Measurements from ENCODE around the gene GRK5. TPM values are rescaled to one million over a fixed set of nuclear protein-coding genes. Genes with fewer than 3 reads are reported as not detected.

GRK5 gene
- total and polyA plus RNA-seq, 9 of the 15 experiments (the other 6 are each of a cell fraction or from before 2014, with no cell fraction given) = 0.46 to 0.83 (median 0.67) TPM; not detected in 2

DNA sequence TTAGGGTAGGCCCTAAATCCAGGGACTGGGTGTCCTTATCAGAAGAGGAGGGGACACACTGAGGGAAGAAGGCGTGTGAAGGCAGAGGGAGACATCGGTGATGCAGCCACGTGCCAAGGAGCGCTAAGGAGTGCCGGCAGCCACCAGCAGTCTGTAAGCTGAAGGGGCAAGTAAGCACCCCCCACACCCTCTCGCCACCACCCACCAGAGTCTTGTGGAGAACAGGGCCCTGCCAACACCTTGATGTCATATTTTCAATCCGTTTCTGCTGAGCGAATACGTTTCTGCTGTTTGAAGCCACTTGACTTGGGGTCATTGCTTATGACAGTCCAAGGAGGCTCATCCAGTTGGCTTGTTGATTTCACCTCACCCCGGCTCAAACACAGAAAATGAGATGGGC lies 297.3 kb downstream of the GRK5 start (continued):
- TF ChIP-seq, protein P1, sequence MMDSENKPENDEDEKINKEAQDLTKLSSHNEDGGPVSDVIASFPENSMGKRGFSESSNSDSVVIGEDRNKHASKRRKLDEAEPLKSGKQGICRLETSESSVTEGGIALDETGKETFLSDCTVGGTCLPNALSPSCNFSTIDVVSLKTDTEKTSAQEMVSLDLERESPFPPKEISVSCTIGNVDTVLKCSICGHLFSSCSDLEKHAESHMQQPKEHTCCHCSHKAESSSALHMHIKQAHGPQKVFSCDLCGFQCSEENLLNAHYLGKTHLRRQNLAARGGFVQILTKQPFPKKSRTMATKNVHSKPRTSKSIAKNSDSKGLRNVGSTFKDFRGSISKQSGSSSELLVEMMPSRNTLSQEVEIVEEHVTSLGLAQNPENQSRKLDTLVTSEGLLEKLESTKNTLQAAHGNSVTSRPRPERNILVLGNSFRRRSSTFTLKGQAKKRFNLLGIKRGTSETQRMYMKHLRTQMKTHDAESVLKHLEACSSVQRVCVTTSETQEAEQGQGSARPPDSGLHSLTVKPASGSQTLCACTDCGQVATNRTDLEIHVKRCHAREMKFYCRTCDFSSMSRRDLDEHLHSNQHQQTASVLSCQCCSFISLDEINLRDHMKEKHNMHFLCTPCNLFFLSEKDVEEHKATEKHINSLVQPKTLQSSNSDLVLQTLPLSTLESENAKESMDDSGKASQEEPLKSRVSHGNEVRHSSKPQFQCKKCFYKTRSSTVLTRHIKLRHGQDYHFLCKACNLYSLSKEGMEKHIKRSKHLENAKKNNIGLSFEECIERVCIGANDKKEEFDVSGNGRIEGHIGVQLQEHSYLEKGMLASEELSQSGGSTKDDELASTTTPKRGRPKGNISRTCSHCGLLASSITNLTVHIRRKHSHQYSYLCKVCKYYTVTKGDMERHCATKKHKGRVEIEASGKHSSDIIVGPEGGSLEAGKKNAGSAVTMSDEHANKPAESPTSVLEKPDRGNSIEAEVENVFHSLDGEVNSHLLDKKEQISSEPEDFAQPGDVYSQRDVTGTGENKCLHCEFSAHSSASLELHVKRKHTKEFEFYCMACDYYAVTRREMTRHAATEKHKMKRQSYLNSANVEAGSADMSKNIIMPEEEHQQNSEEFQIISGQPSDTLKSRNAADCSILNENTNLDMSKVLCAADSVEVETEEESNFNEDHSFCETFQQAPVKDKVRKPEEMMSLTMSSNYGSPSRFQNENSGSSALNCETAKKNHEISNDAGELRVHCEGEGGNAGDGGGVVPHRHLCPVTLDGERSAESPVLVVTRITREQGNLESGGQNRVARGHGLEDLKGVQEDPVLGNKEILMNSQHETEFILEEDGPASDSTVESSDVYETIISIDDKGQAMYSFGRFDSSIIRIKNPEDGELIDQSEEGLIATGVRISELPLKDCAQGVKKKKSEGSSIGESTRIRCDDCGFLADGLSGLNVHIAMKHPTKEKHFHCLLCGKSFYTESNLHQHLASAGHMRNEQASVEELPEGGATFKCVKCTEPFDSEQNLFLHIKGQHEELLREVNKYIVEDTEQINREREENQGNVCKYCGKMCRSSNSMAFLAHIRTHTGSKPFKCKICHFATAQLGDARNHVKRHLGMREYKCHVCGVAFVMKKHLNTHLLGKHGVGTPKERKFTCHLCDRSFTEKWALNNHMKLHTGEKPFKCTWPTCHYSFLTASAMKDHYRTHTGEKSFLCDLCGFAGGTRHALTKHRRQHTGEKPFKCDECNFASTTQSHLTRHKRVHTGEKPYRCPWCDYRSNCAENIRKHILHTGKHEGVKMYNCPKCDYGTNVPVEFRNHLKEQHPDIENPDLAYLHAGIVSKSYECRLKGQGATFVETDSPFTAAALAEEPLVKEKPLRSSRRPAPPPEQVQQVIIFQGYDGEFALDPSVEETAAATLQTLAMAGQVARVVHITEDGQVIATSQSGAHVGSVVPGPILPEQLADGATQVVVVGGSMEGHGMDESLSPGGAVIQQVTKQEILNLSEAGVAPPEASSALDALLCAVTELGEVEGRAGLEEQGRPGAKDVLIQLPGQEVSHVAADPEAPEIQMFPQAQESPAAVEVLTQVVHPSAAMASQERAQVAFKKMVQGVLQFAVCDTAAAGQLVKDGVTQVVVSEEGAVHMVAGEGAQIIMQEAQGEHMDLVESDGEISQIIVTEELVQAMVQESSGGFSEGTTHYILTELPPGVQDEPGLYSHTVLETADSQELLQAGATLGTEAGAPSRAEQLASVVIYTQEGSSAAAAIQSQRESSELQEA (IDR thresholded peaks at IDR 0.05; ENCODE audit: low read depth) = no peak
- TF ChIP-seq BRCA1 (IDR thresholded peaks at IDR 0.05) (no peak), BRCA1 (CRISPR knock-in tag; IDR thresholded peaks at IDR 0.05) (no peak), ZNF717 (CRISPR knock-in tag; IDR thresholded peaks at IDR 0.05) (no peak), STAG1 (CRISPR knock-in tag; IDR thresholded peaks at IDR 0.05; ENCODE audit: borderline replicate concordance) (no peak)

Data from K562 (cell line).